SK-N-SH (cell line): ENCODE results near the gene UFC1.

Experiments used
- CHD2 ChIP-seq: fragments of 150-350 bp; IDR thresholded peaks from 2 replicates; pipeline ENCODE4 v1.6.1; 2018; ENCODE audit warnings: low read length; ENCODE audit not compliant: partially characterized antibody
- CTCF ChIP-seq: fragments of 200-600 bp; sonication (generic); IDR thresholded peaks from 2 replicates; pipeline ENCODE4 v1.6.1; 2017; ENCODE audit warnings: antibody characterized with exemption, mild to moderate bottlenecking, moderate library complexity
- EZH2phosphoT487 ChIP-seq: fragments of 200-600 bp; sonication (generic); IDR thresholded peaks from 2 replicates; pipeline ENCODE4 v1.6.1; 2017; ENCODE audit warnings: low read depth, mixed run types, mild to moderate bottlenecking, antibody characterized with exemption, moderate library complexity, borderline replicate concordance
- NRF1 ChIP-seq: IDR thresholded peaks from 2 replicates; pipeline ENCODE4 v1.6.1; 2012; ENCODE audit warnings: low read depth, mild to moderate bottlenecking, low read length
- PBX3 ChIP-seq: IDR thresholded peaks from 2 replicates; pipeline ENCODE4; 2012
- RAD21 ChIP-seq: IDR thresholded peaks from 2 replicates; pipeline ENCODE4 v1.6.1; 2012; ENCODE audit warnings: mild to moderate bottlenecking, low read length
- RXRA ChIP-seq: IDR thresholded peaks from 2 replicates; pipeline ENCODE4 v1.4.0; 2012; ENCODE audit warnings: low read depth, mild to moderate bottlenecking, borderline replicate concordance
- SMC3 ChIP-seq: IDR thresholded peaks from 2 replicates; pipeline ENCODE4 v1.6.1; 2012; ENCODE audit warnings: low read depth, low read length, improper control_type of control experiment
- YY1 ChIP-seq: IDR thresholded peaks from 2 replicates; pipeline ENCODE4 v1.4.0; 2012; ENCODE audit warnings: low read depth, mild to moderate bottlenecking

GRCh38 chr1:161198897-161199431 is 45.2 kb downstream of the UFC1 start, which contains the start of gene ADAMTS4:
- TF ChIP-seq NRF1 (no peak), CTCF (no peak), RXRA (no peak), PBX3 (peak; percentile 80), SMC3 (no peak), EZH2phosphoT487 (no peak), RAD21 (no peak), CHD2 (no peak), YY1 (no peak)
